ENCODE data around the gene KIAA0513. TPM values are rescaled to one million over a fixed set of nuclear protein-coding genes. Genes with fewer than 3 reads are reported as not detected.

KIAA0513 gene
- total RNA-seq, 2 experiments from 2014 or later: 9.0 to 10.9 TPM

DNA sequence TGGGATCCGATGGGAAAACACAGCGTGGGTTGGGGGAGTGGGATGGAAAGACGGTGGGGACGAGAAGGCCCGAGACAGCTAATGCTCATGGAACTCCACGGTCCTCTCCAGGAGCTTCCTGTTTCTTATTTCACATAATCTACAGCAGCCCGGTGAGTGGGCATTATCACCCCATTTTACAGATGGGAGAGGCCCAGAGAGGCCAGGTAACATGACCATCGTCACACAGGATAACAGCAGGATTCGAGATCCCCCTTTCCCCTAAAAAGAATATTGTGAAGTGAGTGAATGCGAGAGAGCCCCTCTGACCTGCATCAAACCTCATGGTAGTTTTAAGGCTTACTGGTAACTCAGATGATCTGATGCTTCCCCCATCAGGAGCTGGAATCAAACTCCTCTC lies 72.7 kb downstream of the KIAA0513 start:
- intact Hi-C loops (cut with DNase I, micrococcal nuclease): no loop called here

DNA sequence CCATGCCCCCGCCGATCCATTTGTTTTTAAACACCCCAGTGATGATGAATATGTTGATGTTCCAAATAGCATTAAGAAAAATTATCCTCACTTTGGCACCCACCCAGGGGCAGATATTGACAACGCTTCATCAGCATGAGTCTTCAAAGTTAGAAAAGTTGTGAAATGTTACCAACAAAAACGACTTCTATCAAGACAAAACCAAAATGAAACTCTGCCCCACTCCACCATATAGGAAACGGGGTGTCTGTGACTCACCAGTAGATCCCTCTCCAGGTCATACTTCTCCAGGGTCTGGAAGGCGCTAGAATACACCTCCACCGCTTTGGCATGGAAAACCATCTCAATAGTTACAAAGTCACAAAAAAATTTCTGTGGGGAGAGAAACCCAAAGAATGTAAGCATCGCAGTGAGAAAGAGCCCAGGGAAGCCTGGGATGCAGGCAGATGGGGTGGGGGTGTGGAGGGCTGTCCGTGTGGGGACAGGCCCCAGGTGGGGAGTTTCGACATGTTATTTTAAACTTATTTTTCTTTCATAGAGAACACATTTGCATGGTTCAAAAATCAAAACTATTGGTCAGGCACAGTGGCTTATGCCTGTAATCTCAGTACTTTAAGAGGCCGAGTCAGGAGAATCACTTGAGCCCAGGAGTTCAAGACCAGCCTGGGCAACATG lies 74.5 kb downstream of the KIAA0513 start:
- no peak for DNase-seq
- Mint-ChIP-seq H3K4me1 (ENCODE audit: low read depth) (peaks cover 39% of the 10 kb centered on the region), H3K27me3 (no peaks in the 10 kb centered on the region), H3K27ac (peak overlapping the region; percentile 44), H3K9me3 (no peaks in the 10 kb centered on the region), H3K36me3 (ENCODE audit: low read depth) (no peaks in the 10 kb centered on the region), H3K4me3 (no peak overlapping the region)
- CTCF ChIA-PET: no interaction called here
- no peak for ATAC-seq (ENCODE audit: poor library complexity)
- Histone ChIP-seq H3K9me3 (ENCODE audit: control insufficient read depth in 1 of 2, insufficient read depth in 1 of 2, low read length in 2 of 2) (no peaks in the 10 kb centered on the region), H3K36me3 (ENCODE audit: insufficient read depth, low read length) (no peaks in the 10 kb centered on the region), H3K27ac (ENCODE audit: low read depth in 1 of 2, low read length in 2 of 2) (no peak overlapping the region), H3K4me3 (ENCODE audit: low read length) (no peak overlapping the region), H3K27me3 (ENCODE audit: control insufficient read depth in 1 of 2, insufficient read depth in 2 of 2, low read length in 2 of 2) (no peaks in the 10 kb centered on the region), H3K4me1 (ENCODE audit: insufficient read depth, low read length) (peaks cover 53% of the 10 kb centered on the region)
- TF ChIP-seq, protein P1, sequence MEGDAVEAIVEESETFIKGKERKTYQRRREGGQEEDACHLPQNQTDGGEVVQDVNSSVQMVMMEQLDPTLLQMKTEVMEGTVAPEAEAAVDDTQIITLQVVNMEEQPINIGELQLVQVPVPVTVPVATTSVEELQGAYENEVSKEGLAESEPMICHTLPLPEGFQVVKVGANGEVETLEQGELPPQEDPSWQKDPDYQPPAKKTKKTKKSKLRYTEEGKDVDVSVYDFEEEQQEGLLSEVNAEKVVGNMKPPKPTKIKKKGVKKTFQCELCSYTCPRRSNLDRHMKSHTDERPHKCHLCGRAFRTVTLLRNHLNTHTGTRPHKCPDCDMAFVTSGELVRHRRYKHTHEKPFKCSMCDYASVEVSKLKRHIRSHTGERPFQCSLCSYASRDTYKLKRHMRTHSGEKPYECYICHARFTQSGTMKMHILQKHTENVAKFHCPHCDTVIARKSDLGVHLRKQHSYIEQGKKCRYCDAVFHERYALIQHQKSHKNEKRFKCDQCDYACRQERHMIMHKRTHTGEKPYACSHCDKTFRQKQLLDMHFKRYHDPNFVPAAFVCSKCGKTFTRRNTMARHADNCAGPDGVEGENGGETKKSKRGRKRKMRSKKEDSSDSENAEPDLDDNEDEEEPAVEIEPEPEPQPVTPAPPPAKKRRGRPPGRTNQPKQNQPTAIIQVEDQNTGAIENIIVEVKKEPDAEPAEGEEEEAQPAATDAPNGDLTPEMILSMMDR (IDR thresholded peaks at IDR 0.05): no peak
- POLR2A ChIA-PET: no interaction called here
- intact Hi-C loops (cut with DNase I, micrococcal nuclease): no loop called here

More for the DNA sequence above, 72.7 kb downstream of the KIAA0513 start:
- ATAC-seq (ENCODE audit: poor library complexity) (no peak), DNase-seq (no peak)
- Histone ChIP-seq H3K36me3 (ENCODE audit: insufficient read depth, low read length) (no peaks in the 10 kb centered on the region), H3K4me1 (ENCODE audit: insufficient read depth, low read length) (peaks cover 45% of the 10 kb centered on the region), H3K27me3 (ENCODE audit: control insufficient read depth in 1 of 2, insufficient read depth in 2 of 2, low read length in 2 of 2) (no peaks in the 10 kb centered on the region), H3K4me3 (ENCODE audit: low read length) (no peak overlapping the region), H3K9me3 (ENCODE audit: control insufficient read depth in 1 of 2, insufficient read depth in 1 of 2, low read length in 2 of 2) (no peaks in the 10 kb centered on the region), H3K27ac (ENCODE audit: low read depth in 1 of 2, low read length in 2 of 2) (no peak overlapping the region)
- H3K4me3 Mint-ChIP-seq: no peak overlapping the region
- ChIA-PET CTCF (no interaction called here), POLR2A (no interaction called here)
- H3K27me3 Mint-ChIP-seq: no peaks in the 10 kb centered on the region
- TF ChIP-seq, protein P1 (IDR thresholded peaks at IDR 0.05): no peak
- H3K4me1 Mint-ChIP-seq (ENCODE audit: low read depth): peaks cover 33% of the 10 kb centered on the region
- no peaks in the 10 kb centered on the region for H3K36me3 Mint-ChIP-seq (ENCODE audit: low read depth)
- no peaks in the 10 kb centered on the region for H3K9me3 Mint-ChIP-seq
- no peak overlapping the region for H3K27ac Mint-ChIP-seq

DNA sequence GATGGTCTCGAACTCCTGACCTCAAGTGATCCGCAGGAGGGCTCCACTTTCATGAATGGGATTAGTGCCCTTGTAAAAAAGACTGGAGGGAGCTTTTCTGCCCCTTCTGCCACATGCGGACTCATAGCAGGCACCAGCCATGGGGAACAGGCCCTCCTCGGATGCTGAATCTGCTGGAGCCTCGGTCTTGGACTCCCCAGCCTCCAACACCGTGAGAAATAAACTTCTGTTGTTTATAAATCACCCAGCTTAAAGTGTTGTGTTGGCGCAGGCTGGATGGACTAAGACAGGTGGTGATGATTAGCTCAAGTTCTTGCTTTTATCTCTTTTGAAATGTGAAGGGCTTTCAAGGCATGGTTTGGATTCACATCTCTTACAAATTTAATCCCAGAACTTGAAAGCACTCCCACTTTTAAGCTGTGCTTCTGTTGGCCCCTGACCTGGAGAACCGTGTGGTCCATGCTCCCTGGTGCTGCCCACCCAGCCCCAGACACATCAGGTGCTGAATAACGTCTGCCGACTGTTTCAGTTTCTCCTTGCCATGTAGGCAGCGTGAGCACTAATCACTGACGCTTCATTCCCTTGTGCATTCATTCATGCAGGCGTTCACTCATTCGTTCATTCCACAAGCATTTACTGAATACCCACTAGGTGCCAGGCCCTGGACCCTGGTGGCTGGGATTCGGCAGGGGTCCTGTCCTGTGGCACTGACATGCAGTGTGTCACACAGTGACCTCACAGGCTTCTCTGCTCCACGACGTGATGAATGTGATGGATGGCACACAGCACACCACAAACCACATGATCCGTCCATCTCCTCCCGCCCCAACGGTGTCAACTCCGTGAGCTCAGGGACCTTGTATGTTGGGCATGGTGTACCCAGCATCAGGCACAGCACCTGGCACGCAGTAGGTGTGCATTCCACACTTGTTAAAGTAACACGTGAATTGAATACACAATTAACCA lies 75.8 kb downstream of the KIAA0513 start:
- TF ChIP-seq, protein P1 (IDR thresholded peaks at IDR 0.05): no peak
- H3K27ac Mint-ChIP-seq: peak overlapping the region; percentile 94
- Histone ChIP-seq H3K4me3 (ENCODE audit: low read length) (no peak overlapping the region), H3K9me3 (ENCODE audit: control insufficient read depth in 1 of 2, insufficient read depth in 1 of 2, low read length in 2 of 2) (no peaks in the 10 kb centered on the region), H3K27me3 (ENCODE audit: control insufficient read depth in 1 of 2, insufficient read depth in 2 of 2, low read length in 2 of 2) (no peaks in the 10 kb centered on the region), H3K27ac (ENCODE audit: low read depth in 1 of 2, low read length in 2 of 2) (peak overlapping the region in 1 of 2 donors; percentile 0), H3K4me1 (ENCODE audit: insufficient read depth, low read length) (peaks cover 53% of the 10 kb centered on the region), H3K36me3 (ENCODE audit: insufficient read depth, low read length) (no peaks in the 10 kb centered on the region)
- H3K4me1 Mint-ChIP-seq (ENCODE audit: low read depth): peaks cover 39% of the 10 kb centered on the region
- DNase-seq (peak in 1 of 14 experiments; percentile 9), ATAC-seq (ENCODE audit: poor library complexity) (no peak)
- H3K4me3 Mint-ChIP-seq: no peak overlapping the region
- CTCF ChIA-PET: interaction anchor here (1.8 kb wide), 1 partner anchor 11 kb away, joined by 5 read pairs; no protein-coding TSS in a partner anchor
- no peaks in the 10 kb centered on the region for H3K27me3 Mint-ChIP-seq
- no peaks in the 10 kb centered on the region for H3K9me3 Mint-ChIP-seq
- POLR2A ChIA-PET: interaction anchor here (1.1 to 2.0 kb wide), 2 partner anchors 47 to 92 kb away, joined by 3 to 8 read pairs; partner anchors contain the start of gene ZDHHC7
- intact Hi-C loops (cut with DNase I, micrococcal nuclease): no loop called here
- no peaks in the 10 kb centered on the region for H3K36me3 Mint-ChIP-seq (ENCODE audit: low read depth)

Measured in CD4-positive, alpha-beta T cell (primary cell).